Skin of body (tissue), 2 donors: ENCODE data around the gene ARPIN. TPM values are rescaled to one million over a fixed set of nuclear protein-coding genes. Genes with fewer than 3 reads are reported as not detected.
A peak's percentile ranks its signal among the peaks of the same experiment; 100 is the strongest.
"Not testable (repeated sequence)": the region's sequence is repeated elsewhere in the genome, so short reads cannot be mapped to it uniquely, and the experiment has no call there.

ENCODE experiments used
- DNase-seq: peaks from one replicate; lab custom pipeline; 2025; lab: John Stamatoyannopoulos, UW
- total RNA-seq: library from RNA; depleted of rRNA; stranded (reverse); fragments of >200 nt; gene quantifications from one replicate; pipeline ENCODE4 v1.2.3, GENCODE V29; 2014

ARPIN gene
- total RNA-seq, 1 donor from 2014 or later = 14.2 TPM

DNA sequence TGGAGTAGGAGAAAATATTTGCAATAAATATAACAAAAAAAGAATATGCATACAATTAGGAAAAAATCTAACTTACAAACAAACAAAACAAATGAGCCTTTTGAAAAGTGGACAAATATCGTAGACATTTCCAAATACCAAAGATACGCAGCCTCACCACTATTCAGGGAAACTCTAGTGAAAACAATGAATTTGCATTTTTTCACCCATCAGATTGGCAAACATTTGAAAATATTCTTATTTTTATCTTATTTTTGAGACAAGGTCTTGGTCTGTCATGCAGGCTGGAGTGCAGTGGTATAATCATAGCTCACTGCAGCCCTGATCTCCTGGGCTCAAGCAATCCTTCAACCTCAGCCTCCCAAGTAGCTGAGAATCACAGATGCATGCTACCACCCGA lies 34.4 kb downstream of the ARPIN start:
- no peak for DNase-seq

DNA sequence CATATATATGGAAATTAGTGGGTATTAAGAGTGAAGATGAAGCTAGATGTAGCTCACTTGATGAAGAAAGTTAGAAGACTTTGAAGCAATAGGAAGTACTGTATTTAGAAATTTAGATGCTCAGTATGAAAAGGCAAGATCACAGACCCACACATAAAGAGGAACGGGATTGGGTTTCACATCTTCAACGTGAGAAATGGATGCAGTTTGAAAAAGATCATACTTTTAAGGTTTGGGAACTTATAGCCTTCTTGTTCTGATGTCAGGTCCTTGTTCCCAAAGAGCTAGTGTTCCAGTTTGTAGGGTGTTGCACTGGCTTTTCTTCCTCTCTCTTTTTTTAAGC lies 35.7 kb downstream of the ARPIN start:
- DNase-seq = no peak

DNA sequence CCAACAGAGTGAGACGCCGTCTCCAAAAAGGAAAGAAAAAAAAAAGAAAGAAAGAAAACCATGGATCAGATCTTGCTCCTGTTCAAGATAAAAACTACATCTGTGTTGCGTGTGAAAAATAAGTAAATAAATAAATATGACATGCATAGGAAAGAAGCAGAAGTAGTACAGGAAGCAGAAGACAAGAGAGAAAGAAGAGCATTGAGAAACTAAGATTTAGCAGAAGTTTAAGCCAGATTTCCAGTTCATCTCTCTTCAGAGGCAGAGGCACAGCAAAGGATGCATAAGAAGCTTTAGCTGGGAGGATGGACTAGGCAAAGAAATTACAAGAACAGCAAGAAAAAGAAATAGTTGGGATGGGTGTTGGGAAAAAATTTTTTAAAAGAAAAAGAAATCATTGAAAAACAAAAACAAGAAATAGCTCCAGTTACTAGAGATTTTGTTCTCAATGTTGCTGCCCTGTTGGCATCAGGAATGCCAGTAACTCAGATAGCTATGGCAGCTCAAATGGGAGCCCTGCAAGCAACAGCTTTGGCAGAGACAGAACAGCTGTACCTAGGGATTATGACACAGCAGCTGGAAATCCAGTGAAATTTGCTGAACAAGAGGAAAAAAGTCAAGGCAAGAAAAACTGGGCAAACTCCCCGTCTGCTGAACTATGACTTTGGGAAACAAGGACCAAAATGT lies 36.2 kb downstream of the ARPIN start:
- DNase-seq = no peak

DNA sequence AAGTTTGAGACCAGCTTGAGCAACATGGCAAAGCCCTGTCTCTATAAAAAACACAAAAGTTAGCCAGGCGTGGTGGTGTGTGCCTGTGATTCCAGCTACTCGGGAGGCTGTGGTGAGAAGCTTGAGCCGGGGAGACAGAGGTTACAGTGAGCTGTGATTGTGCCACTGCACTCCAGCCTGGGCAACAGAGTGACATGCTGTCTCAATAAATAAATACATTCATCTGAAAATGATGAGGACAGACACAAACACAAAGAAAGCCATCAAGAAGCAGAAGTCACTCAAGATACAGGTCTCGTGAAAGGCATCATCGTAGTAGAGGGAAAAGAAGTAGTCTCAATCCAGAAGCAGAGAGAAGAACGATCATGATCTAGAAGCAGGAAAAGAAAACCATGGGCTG lies 37.0 kb downstream of the ARPIN start:
- DNase-seq = no peak

DNA sequence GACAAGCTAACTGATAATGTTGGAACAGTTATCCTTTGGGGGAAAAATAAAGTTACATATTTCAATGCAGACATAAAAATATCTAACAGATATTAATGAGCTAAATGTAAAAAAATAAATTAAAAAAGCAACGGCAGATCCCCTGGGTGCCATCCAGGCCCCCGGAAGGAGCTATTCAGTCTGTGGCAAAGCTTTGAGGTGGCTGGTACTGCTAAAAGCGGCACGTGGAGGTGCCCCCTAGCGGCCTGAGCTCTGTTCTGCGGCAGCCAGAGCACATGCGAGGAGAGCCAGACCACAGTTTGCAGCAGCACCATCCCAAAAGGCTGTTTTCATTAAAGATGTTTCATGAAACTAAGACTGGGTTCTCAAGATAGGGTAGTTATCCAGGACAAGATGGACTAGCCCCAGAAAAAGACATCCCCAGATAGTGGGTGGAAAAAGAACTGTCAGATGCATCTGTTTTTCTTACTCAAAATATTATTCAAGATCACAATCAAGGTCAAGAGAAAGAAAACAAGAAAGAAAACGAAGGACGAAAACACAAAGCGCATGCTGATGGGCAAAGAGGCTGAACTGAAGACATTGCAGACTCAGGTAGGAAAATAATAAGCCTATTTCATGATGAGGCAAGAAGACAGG lies 37.7 kb downstream of the ARPIN start:
- peak; percentile 55 for DNase-seq

DNA sequence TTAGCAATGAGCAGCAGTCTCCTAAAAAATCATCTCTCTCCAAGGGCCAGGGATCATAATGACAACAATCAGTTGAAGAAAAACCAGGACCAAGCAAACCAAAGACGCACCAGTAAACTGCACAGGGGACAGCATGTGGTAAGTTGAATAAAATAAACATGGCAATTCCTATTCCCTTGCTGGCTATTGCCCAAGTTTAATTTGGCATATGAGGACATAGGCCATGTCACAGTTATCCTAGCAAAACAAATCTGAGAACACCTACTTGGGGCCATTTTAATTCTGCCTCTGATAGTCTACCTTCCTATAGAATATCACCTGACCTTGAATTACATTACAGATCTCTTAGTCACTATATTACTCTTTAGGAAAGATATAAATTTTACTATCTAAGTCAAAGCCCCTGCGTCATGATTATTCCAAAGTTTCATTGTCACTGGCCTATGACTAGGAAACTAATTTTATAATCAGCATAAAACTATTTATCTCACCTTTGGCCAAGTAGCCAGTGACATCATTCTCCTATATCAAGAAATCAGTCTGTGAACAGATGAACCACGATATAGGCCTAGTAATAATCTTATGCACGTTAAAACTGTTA lies 42.0 kb downstream of the ARPIN start:
- no peak for DNase-seq

DNA sequence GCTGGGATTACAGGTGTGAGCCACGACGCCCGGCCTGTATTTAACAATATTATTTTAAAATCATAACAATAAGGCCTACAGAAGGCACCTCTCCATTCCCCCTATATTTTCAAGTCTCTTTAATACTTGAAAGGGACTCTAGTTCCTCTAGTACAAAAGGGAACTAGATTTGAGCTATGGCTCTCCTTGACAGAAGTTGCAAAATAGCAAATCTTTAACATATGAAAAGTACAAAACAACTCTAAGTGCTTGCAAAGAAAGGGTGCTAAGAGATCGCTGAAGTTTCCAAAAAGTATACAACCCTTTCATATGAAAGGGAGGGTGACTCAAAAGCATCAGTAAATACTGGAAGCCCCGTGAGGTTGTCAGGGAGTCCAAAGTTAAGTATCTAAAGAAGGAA lies 42.7 kb downstream of the ARPIN start:
- DNase-seq = no peak

DNA sequence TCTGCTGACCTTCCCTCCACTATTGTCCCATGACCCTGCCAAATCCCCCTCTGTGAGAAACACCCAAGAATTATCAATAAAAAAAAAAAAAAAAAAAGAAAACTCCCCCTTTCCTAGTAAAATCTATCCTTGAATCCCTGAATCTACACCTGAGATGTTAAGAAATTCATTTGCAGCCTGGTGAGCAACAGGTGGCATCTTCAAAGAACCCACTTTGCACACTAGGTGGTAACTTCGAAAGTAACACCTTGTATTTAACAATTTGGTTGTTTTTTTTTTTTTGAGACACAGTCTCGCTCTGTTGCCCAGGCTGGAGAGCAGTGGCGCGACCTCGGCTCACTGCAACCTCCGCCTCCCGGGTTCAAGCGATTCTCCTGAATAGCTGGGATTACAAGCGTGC lies 43.3 kb downstream of the ARPIN start:
- not testable (repeated sequence) for DNase-seq

DNA sequence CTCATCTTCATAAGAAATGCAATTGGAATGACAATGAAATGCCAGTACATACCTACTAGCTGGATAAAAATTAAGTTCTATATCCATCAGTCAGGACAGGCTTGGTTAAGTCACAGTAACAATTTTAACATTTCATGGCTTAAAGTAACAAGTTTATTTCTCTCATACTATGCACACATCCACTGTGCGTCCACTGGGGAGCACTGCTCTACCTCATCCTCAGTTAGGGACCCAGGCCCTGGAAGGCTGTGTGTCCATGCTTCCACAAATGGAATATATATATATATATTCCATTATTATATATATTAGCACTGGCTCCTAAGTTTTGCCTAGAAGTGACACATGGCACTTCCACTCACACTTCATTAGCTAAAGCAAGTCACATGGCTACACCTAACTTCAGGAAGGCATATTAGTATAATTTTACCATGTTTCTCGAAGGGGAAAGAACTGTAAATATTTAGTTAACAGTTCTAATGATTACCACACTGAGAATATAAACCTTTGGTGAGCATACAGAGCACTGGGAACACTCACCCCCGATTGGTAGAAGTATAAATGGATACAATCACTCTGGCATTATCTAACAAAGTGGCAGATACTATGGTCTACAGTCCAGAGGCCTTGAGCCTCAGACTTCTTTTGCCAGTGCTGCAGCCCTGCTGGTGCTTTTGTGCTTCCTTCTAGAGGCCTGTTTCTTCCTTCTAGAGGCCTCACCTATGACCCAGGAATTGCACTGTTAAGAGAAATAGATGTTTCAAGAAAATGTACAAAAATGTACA lies 47.6 kb downstream of the ARPIN start:
- no peak for DNase-seq

DNA sequence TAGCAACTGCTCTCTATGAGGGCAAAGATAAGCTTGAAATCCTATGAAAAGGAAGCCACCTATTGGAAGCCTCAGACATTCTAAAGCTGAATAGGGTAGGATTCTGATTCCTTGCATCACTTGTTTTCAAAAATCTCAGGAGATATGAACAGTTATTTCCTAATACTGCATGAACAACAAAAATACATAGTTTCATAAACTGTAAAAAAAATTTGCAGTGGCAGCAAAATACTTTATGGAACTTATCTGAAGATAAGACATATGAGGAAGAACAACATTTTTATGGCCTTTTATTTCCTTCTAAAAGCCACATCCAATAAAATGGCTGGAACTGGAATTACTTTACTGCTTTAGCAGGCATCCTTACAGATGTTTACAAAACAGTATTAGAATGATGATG lies 48.8 kb downstream of the ARPIN start:
- DNase-seq = no peak

DNA sequence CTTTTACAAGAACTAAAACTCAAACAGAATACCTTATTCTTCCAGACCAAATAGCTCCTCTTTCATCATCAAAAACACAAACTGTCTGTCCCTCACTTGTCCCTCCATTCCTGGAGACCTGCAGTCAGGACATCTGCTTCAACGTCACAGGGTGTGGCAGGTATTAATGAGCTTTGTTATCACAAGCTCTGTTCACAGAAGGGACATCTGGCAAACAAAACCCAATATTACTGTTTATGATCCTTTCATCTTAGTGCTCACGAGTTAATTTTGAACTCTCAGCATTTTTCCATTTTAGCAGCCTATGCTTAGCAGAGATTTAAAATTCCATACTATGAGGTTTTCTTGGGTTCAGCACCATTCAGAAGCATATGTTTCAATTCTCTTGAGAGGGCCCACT lies 51.9 kb downstream of the ARPIN start:
- no peak for DNase-seq

DNA sequence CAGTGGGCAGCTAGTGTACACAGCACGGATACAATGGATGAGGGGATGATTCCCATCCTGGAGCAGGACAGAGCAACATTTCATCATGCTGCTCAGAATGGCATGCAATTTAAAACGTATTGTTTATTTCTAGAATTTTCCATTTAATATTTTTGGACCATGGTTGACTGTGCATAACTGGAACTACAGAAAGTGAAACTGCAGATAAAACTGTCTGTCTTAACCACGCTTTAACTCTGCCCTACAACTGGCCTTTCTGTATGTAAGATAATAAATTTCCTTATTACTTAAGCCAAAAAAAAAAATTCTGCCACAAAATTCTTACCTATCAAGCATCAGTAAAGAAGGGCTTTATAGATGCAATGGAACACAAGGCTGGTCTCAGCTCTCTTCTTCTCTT lies 52.3 kb downstream of the ARPIN start:
- no peak for DNase-seq

DNA sequence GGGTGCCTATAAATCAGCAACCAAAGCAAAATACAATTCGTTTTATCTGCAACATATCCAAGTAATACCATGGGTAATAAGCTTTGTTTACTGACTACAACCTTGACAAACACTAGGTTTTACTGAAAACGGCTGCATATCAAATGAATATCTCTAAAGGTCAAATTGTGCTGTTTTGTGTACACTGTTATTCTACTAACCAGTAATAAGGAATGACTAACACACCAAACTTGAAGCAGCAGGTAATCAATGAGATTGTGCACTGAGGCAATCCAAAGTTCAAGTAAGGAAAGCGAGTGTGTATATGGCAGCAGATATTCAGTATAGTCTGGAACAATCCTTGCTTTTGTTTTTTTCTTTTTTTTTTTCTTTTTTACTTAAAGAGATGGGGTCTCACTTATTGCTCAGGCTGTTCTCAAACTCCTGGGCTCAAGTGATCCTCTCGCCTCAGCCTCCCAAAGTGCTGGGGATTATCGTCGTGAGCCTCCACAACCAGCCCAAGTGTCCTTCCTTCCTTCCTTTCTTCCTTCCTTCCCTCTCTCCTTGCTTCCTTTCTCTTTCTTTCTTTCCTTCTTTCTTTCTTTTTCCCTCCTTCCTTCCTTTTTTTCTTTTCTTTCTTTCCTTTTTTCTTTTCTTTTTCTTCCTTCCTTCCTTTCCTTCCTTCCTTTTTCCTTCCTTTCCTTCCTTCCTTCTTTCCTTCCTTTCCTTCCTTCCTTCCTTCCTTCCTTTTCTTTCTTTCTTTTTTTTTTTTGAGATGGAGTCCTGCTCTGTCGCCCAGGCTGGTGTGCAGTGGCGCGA lies 53.9 kb downstream of the ARPIN start:
- no peak for DNase-seq

DNA sequence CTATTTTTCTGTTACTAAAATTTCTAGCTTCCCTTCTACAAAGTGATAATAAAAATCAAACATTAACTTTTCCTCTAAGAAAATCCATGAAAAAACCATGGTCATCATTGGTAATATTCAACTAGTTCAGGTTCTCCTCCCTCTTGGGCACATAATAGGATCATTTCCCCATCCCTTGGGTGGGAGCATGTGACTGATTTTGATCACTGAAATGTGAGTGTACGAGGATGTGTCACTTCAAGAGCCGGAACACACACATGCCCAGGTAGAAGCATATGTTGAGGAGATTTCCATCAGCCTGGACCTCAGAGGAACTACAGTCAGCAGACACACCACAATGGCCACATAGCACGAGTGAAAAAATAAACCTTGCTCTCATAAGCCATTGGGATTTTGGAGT lies 55.1 kb downstream of the ARPIN start:
- no peak for DNase-seq

DNA sequence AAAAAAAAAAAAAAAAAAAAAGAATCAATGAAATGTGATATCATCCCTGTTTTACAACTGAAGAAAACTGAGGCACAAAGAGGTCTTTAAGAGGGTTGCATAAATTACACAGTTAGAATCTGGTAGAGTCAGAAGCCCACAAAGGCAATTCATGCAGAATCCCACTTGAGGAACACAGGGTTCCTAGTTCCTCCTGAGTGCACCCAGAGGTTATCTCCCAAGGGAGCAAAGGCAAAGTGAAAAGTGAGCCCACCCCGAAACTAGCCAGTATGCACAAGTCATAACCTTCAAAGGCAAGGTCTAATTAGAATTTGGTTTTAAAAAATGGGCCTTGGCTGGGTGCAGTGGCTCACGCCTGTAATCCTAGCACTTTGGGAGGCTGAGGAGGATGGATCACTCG lies 56.8 kb downstream of the ARPIN start:
- no peak for DNase-seq

DNA sequence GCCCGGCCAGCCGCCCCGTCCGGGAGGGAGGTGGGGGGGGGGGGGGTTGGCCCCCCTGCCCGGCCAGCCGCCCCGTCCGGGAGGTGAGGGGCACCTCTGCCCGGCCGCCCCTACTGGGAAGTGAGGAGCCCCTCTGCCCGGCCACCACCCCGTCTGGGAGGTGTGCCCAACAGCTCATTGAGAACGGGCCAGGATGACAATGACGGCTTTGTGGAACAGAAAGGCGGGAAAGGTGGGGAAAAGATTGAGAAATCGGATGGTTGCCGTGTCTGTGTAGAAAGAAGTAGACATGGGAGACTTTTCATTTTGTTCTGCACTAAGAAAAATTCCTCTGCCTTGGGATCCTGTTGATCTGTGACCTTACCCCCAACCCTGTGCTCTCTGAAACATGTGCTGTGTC lies 57.9 kb downstream of the ARPIN start:
- not testable (repeated sequence) for DNase-seq

DNA sequence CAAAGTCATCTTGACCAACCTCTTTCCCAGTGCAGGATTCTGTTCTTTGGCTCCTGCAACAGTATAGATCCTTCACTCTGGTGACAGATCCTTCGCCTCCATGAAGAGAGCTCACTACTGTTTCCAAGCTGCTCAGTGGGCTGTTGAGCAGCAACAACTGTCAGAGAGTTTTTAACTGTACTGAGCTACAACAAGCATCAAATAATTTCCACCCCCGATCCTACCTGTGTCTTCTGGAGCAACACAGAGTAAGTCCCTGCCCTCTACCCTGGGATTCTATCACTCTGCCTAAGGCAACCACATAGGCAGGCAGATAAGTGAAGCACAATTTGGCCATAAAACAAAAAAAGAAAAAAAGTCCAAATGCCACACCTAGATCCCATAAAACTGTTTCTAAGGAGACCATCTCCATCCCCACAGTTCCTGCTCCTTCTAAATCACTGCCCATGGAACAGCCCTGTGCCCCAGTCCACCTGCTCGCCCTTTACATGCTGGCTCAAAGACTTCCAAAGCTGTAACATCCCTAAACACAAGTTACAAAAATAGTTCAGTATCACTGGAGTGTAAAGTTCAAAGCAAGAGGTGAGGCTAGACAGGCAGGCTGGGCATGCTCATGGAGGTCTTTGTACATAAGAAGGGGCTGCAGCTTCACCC lies 60.3 kb downstream of the ARPIN start:
- DNase-seq = no peak

DNA sequence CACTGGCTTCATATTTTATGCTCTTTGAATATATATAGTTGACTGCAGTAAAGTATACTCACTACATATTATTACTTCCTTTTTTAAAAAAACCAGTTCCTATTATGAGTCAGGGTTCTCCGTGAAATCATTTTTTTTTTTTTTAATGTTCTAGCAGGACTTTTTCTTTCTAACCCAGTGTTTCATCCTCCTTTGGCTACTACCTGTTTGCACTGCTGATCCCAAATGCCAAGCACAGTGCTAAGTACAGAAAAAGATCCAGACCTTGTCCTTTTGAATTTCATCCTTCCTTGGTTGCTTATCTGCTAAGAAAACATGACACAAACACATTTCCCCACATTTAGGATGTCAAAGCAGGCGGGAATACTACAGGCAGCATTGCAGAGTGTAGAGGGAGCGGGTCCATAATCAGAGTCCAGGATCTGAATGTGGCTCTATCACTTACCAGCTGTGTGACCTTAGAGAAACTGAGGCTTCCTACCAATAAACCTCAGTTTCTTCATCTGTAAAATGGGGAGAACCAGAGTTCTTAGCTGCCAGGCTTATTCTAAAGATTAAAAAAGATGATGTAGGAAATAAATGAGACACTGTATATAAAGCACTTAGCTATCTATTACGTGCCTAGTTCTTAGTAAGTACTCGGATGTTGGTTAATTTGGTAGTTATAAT lies 60.9 kb downstream of the ARPIN start:
- no peak for DNase-seq

DNA sequence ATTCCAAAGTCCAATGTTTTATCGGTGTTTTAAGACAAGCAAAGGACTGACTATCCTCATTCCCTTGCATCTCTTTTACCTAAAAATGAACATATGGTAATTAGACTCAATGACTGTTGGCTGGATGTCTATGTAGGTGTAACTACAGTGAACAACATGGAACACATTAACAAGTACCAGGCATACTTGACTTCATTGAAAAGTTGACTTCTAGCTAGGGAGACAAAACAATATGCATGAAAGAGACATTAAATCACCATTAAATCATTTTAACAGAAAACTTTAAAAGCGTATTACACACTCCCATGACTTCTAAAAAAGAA lies 63.8 kb downstream of the ARPIN start:
- no peak for DNase-seq

DNA sequence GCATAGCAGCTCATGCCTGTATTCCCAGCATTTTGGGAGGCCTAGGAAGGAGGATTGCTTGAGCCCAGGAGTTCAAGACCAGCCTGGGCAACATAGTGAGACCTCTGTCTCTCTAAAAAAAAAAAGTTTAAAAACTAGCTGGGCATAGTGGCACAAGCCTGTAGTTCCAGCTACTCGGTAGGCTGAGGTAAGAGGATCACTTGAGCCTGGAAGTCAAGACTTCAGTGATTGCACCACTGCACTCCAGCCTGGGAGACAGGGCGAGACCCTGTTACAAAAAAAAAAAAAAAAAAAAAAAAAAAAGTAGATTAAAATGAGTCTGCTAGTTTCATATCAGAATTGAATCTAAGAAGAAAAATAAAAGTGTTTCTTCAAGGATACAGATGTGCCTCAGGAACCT lies 65.7 kb downstream of the ARPIN start:
- no peak for DNase-seq
